ENCODE measurements around the gene WRNIP1. TPM values are rescaled to one million over a fixed set of nuclear protein-coding genes. Genes with fewer than 3 reads are reported as not detected.

Gene WRNIP1
- total and polyA plus RNA-seq, 2 of the 8 experiments (the other 6 are each of a cell fraction or from before 2014, with no cell fraction given), result 38.2 to 39.2 TPM

- no peak for TF ChIP-seq GTF2F1 (IDR thresholded peaks at IDR 0.05; ENCODE audit: borderline replicate concordance, low read depth, low read length)
- no peak for TF ChIP-seq CHD7 (IDR thresholded peaks at IDR 0.05; ENCODE audit: insufficient replicate concordance, low read length)
- TF ChIP-seq ZNF274 (IDR thresholded peaks at IDR 0.05; ENCODE audit: borderline replicate concordance, extremely low read depth, low read length), result no peak
- TF ChIP-seq SP1 (IDR thresholded peaks at IDR 0.05; ENCODE audit: low read depth, low read length), result no peak
These were observed 1.8 kb downstream of the WRNIP1 start (continued) for GRCh38 chr6:2766767-2767656.

Data from H1 (cell line).